ENCODE data around the gene ACOX3. TPM values are rescaled to one million over a fixed set of nuclear protein-coding genes. Genes with fewer than 3 reads are reported as not detected.

The ACOX3 gene
- total RNA-seq, 1 donor from 2014 or later = 30.4 TPM

- Histone ChIP-seq H3K9me3 (no peaks in the 10 kb centered on the region), H3K27ac (peak overlapping the region; percentile 98), H3K27me3 (ENCODE audit: low read depth) (no peaks in the 10 kb centered on the region), H3K36me3 (no peaks in the 10 kb centered on the region), H3K4me1 (peaks cover 72% of the 10 kb centered on the region), H3K4me3 (peak overlapping the region; percentile 36)
- intact Hi-C loops (cut with DNase I) = no loop called here
- TF ChIP-seq CTCF (IDR thresholded peaks at IDR 0.05) = peak; percentile 42
- DNase-seq (no peak), ATAC-seq (no peak)
Measured at GRCh38 chr4:8437281-8437680, 3.2 kb downstream of the ACOX3 start.

- Histone ChIP-seq H3K27ac (peak overlapping the region; percentile 70), H3K4me3 (peak overlapping the region; percentile 45), H3K4me1 (peaks cover 59% of the 10 kb centered on the region)
Measured at GRCh38 chr4:8435656-8436121, 4.8 kb downstream of the ACOX3 start.

GRCh38 chr4:8434251-8435073 lies 6.1 kb downstream of the ACOX3 start:
- H3K9me3 ChIP-seq = no peaks in the 10 kb centered on the region
- H3K27me3 ChIP-seq (ENCODE audit: low read depth) = no peaks in the 10 kb centered on the region
- H3K36me3 ChIP-seq = no peaks in the 10 kb centered on the region
- H3K4me1 ChIP-seq = peaks cover 52% of the 10 kb centered on the region
- DNase-seq = no peak
- no peak for TF ChIP-seq CTCF (IDR thresholded peaks at IDR 0.05)
- peak overlapping the region; percentile 45 for H3K4me3 ChIP-seq
- H3K27ac ChIP-seq = peak overlapping the region; percentile 70
- intact Hi-C loops (cut with DNase I) = no loop called here
- ATAC-seq = peak in 1 of 2 donors; percentile 20

More at GRCh38 chr4:8435656-8436121, 4.8 kb downstream of the ACOX3 start:
- DNase-seq = no peak
- no peaks in the 10 kb centered on the region for H3K9me3 ChIP-seq
- intact Hi-C loops (cut with DNase I) = no loop called here
- no peaks in the 10 kb centered on the region for H3K27me3 ChIP-seq (ENCODE audit: low read depth)
- H3K36me3 ChIP-seq = no peaks in the 10 kb centered on the region
- no peak for ATAC-seq
- TF ChIP-seq CTCF (IDR thresholded peaks at IDR 0.05) = no peak

- Histone ChIP-seq H3K36me3 (no peaks in the 10 kb centered on the region), H3K9me3 (no peaks in the 10 kb centered on the region), H3K27ac (no peak overlapping the region), H3K4me1 (peaks cover 46% of the 10 kb centered on the region), H3K27me3 (ENCODE audit: low read depth) (no peaks in the 10 kb centered on the region), H3K4me3 (no peak overlapping the region)
- TF ChIP-seq CTCF (IDR thresholded peaks at IDR 0.05) = no peak
- no peak for ATAC-seq
- DNase-seq = no peak
- intact Hi-C loops (cut with DNase I) = no loop called here
Measured at GRCh38 chr4:8433136-8433535, 7.4 kb downstream of the ACOX3 start.

GRCh38 chr4:8431553-8431952 lies 9.0 kb downstream of the ACOX3 start:
- no peak overlapping the region for H3K27ac ChIP-seq
- no peak overlapping the region for H3K4me3 ChIP-seq
- TF ChIP-seq CTCF (IDR thresholded peaks at IDR 0.05) = no peak
- H3K9me3 ChIP-seq = no peaks in the 10 kb centered on the region
- no peaks in the 10 kb centered on the region for H3K27me3 ChIP-seq (ENCODE audit: low read depth)
- intact Hi-C loops (cut with DNase I) = no loop called here
- DNase-seq = no peak
- H3K36me3 ChIP-seq = no peaks in the 10 kb centered on the region
- ATAC-seq = no peak
- peaks cover 43% of the 10 kb centered on the region for H3K4me1 ChIP-seq
